Gastrocnemius medialis (tissue), 4 donors: ENCODE data around the gene MON2.

ENCODE experiments used
- CTCF ChIP-seq, 5 experiments: fragments of 450-650 bp in 3 of 5; fragments of 200-600 bp in 2 of 5; sonication (generic) in 2 of 5; IDR thresholded peaks in 4 of 5; conservative IDR thresholded peaks in 1 of 5; 1 replicate in 4 of 5; 2 replicates in 1 of 5; pipeline ENCODE4 v1.5.1; 2016 to 2019; ENCODE audit warnings: antibody characterized with exemption in 5 of 5, mild to moderate bottlenecking in 3 of 5, moderate library complexity in 3 of 5
- POLR2A ChIP-seq, 2 donors: fragments of 450-650 bp; IDR thresholded peaks; one replicate each; pipeline ENCODE4 v1.6.1; 2017; ENCODE audit warnings: antibody characterized with exemption in 2 of 2, mild to moderate bottlenecking in 2 of 2, moderate library complexity in 2 of 2

GRCh38 chr12:62466594-62467491 lies at the start of gene MON2:
- TF ChIP-seq POLR2A (IDR thresholded peaks at IDR 0.05) (peak; percentile 61 to 63), CTCF (IDR thresholded peaks at IDR 0.05 in 4 of 5, conservative IDR thresholded peaks at IDR 0.05 in 1 of 5) (no peak)
